Measurements from ENCODE around the gene NPTN.
A peak's percentile ranks its signal among the peaks of the same experiment; 100 is the strongest.

The NPTN gene

GRCh38 chr15:73633111-73633990, at the start of gene NPTN:
NPTN (minus strand) TSS chr15:73633389; CDS start chr15:73633215, 174 bp downstream.
- peak; percentile 99 for DNase-seq (ENCODE audit: low read depth)
- TF ChIP-seq, protein P1, sequence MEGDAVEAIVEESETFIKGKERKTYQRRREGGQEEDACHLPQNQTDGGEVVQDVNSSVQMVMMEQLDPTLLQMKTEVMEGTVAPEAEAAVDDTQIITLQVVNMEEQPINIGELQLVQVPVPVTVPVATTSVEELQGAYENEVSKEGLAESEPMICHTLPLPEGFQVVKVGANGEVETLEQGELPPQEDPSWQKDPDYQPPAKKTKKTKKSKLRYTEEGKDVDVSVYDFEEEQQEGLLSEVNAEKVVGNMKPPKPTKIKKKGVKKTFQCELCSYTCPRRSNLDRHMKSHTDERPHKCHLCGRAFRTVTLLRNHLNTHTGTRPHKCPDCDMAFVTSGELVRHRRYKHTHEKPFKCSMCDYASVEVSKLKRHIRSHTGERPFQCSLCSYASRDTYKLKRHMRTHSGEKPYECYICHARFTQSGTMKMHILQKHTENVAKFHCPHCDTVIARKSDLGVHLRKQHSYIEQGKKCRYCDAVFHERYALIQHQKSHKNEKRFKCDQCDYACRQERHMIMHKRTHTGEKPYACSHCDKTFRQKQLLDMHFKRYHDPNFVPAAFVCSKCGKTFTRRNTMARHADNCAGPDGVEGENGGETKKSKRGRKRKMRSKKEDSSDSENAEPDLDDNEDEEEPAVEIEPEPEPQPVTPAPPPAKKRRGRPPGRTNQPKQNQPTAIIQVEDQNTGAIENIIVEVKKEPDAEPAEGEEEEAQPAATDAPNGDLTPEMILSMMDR (IDR thresholded peaks at IDR 0.05; ENCODE audit: insufficient read depth, low read depth, low read length, missing control alignments): no peak
- peak within 1 kb of the TSS; percentile 84 for H3K4me3 ChIP-seq (ENCODE audit: low read length)

DNA sequence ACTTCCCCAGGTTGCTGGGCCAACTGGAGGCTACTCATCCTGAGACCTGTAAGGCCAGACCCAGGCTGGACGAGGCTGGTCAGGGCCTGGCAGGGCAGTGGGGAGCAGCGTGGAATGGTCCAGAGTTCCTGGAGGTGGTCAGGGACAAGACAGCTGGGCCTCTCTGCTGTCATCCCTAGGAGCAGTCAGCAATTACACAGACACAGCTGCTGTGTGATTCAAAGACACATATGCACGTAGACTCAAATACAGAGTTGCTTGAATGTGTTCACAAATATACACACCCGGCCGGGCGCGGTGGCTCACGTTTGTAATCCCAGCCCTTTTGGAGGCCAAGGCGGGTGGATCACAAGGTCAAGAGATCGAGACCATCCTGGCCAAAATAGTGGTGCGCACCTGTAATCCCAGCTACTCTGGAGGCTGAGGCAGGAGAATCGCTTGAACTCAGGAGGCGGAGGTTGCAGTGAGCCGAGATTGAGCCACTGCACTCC, 49.5 kb upstream of the NPTN start:
- no peak overlapping the region for H3K4me3 ChIP-seq (ENCODE audit: low read length)
- DNase-seq (ENCODE audit: low read depth): no peak
- TF ChIP-seq, protein P1 (IDR thresholded peaks at IDR 0.05; ENCODE audit: insufficient read depth, low read depth, low read length, missing control alignments): no peak

- H3K4me3 ChIP-seq (ENCODE audit: low read length): no peak overlapping the region
- TF ChIP-seq, protein P1 (IDR thresholded peaks at IDR 0.05; ENCODE audit: insufficient read depth, low read depth, low read length, missing control alignments): no peak
- no peak for DNase-seq (ENCODE audit: low read depth)
Observed at GRCh38 chr15:73681856-73682599, 48.8 kb upstream of the NPTN start.

- DNase-seq (ENCODE audit: low read depth): no peak
- TF ChIP-seq, protein P1 (IDR thresholded peaks at IDR 0.05; ENCODE audit: insufficient read depth, low read depth, low read length, missing control alignments): no peak
- no peak overlapping the region for H3K4me3 ChIP-seq (ENCODE audit: low read length)
Observed at GRCh38 chr15:73681063-73681462, 47.9 kb upstream of the NPTN start.

DNA sequence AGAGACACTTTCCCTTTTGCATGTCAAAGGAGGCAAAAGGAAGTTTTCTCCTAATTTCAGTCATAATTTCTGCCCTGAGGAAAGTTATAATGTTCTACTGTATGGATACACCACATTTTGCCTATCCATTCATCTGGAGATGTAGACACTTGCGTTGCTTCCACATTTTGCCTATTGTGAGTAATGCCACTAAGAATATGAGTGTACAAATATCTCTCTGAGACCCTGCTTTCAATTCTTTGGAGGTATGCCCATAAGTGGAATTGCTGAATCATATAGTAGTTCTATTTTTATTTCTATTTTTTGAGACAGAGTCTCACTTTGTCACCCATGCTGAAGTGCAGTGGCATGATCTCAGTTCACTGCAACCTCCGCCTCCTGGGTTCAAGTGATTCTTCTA, 47.4 kb upstream of the NPTN start:
- TF ChIP-seq, protein P1 (IDR thresholded peaks at IDR 0.05; ENCODE audit: insufficient read depth, low read depth, low read length, missing control alignments): no peak
- DNase-seq (ENCODE audit: low read depth): no peak

GRCh38 chr15:73679964-73680363, 46.8 kb upstream of the NPTN start:
- no peak overlapping the region for H3K4me3 ChIP-seq (ENCODE audit: low read length)
- TF ChIP-seq, protein P1 (IDR thresholded peaks at IDR 0.05; ENCODE audit: insufficient read depth, low read depth, low read length, missing control alignments): no peak
- DNase-seq (ENCODE audit: low read depth): no peak

More for the DNA sequence above, 47.4 kb upstream of the NPTN start:
- no peak overlapping the region for H3K4me3 ChIP-seq (ENCODE audit: low read length)

All from epithelial cell of esophagus (primary cell).